H1 (cell line): ENCODE results near the gene ZNF346. TPM values are rescaled to one million over a fixed set of nuclear protein-coding genes. Genes with fewer than 3 reads are reported as not detected.

Source experiments
- CTCF ChIA-PET: fragments of 300-600 bp; sonication (Branson Sonifier 250); formaldehyde crosslinking; loops from one replicate; lab custom pipeline; 2021; ENCODE audit not compliant: partially characterized antibody; lab: Charles Lee
- POLR2A ChIA-PET: fragments of 300-600 bp; sonication (Branson Sonifier 250); formaldehyde crosslinking; loops from one replicate; lab custom pipeline; 2021; ENCODE audit warnings: inconsistent platforms; ENCODE audit not compliant: partially characterized antibody; lab: Charles Lee
- DNase-seq, 2 experiments: peaks; one replicate each; pipeline versions ENCODE4 v3.0.0 to v3.0.0-alpha.2; 2010 to 2022; ENCODE audit warnings: low spot score in 2 of 2, low read depth in 1 of 2, mixed read lengths in 1 of 2
- FAIRE-seq: peaks from 2 replicates; lab custom pipeline; 2011; peaks lifted over from hg19 to GRCh38; lab: Jason Lieb, UNC
- H2AFZ ChIP-seq: 2 replicates; pipeline ENCODE4 v1.8.1; 2012; ENCODE audit warnings: low read length, inconsistent platforms
- H2AK5ac ChIP-seq: 2 replicates; pipeline ENCODE4 v1.6.1; 2013; ENCODE audit warnings: low read depth, low read length
- H2BK120ac ChIP-seq: replicated peaks from 2 replicates; pipeline ENCODE3; 2013; ENCODE audit warnings: low read depth, low read length, inconsistent platforms
- H2BK12ac ChIP-seq: 2 replicates; pipeline ENCODE4 v1.6.1; 2013; ENCODE audit warnings: low read depth, low read length
- H2BK15ac ChIP-seq: 2 replicates; pipeline ENCODE4 v1.6.1; 2013; ENCODE audit warnings: low read length
- H2BK20ac ChIP-seq: 2 replicates; pipeline ENCODE4 v1.6.1; 2013; ENCODE audit warnings: low read length
- H2BK5ac ChIP-seq: 2 replicates; pipeline ENCODE4 v1.6.1; 2013; ENCODE audit warnings: low read depth, low read length
- H3K14ac ChIP-seq: 2 replicates; pipeline ENCODE4 v1.6.1; 2013; ENCODE audit warnings: inconsistent platforms; ENCODE audit not compliant: insufficient read length
- H3K18ac ChIP-seq: 2 replicates; pipeline ENCODE4 v1.6.1; 2013; ENCODE audit warnings: low read length; ENCODE audit errors: extremely low read depth
- H3K23ac ChIP-seq: 2 replicates; pipeline ENCODE4 v1.6.1; 2013; ENCODE audit warnings: inconsistent platforms; ENCODE audit not compliant: insufficient read length
- H3K23me2 ChIP-seq: 2 replicates; pipeline ENCODE4 v1.6.1; 2013; ENCODE audit warnings: low read depth, low read length
- H3K27ac ChIP-seq: 2 replicates; pipeline ENCODE4 v1.6.1; 2011; ENCODE audit warnings: low read depth, low read length, inconsistent platforms
- H3K27me3 ChIP-seq, 4 experiments: replicated peaks in 1 of 4; 1 replicate in 1 of 4; 2 replicates in 3 of 4; pipeline versions ENCODE4 v1.6.1 to v1.8.1; 2011 to 2013; ENCODE audit warnings: low read length in 3 of 4, mild to moderate bottlenecking in 3 of 4, inconsistent platforms in 2 of 4, mixed read lengths in 2 of 4, moderate library complexity in 1 of 4; ENCODE audit not compliant: control insufficient read depth in 3 of 4, insufficient read depth in 3 of 4; ENCODE audit errors: extremely low read depth in 1 of 4
- H3K36me3 ChIP-seq, 4 experiments: 2 replicates each; pipeline versions ENCODE4 v1.6.1 to v1.8.1; 2011 to 2013; ENCODE audit warnings: mild to moderate bottlenecking in 4 of 4, low read length in 3 of 4, moderate library complexity in 2 of 4, control low read depth in 1 of 4, inconsistent platforms in 1 of 4; ENCODE audit not compliant: insufficient read depth in 4 of 4, control insufficient read depth in 2 of 4
- H3K4ac ChIP-seq: replicated peaks from 2 replicates; pipeline ENCODE3; 2013; ENCODE audit warnings: low read length, low read depth, mixed read lengths, inconsistent platforms; ENCODE audit not compliant: insufficient read length
- H3K4me1 ChIP-seq, 4 experiments: replicated peaks in 1 of 4; 1 replicate in 1 of 4; 2 replicates in 3 of 4; pipeline versions ENCODE4 v1.6.1 to v1.8.1; 2011 to 2013; ENCODE audit warnings: low read length in 3 of 4, inconsistent platforms in 2 of 4, mixed read lengths in 1 of 4; ENCODE audit not compliant: insufficient read depth in 4 of 4, control insufficient read depth in 3 of 4
- H3K4me2 ChIP-seq, 2 experiments: 2 replicates each; pipeline versions ENCODE4 v1.6.1 to v1.8.1; 2011 to 2013; ENCODE audit warnings: low read depth in 2 of 2, low read length in 2 of 2, control low read depth in 1 of 2, inconsistent platforms in 1 of 2, mild to moderate bottlenecking in 1 of 2; ENCODE audit not compliant: insufficient read depth in 1 of 2
- H3K4me3 ChIP-seq, 4 experiments: fragments of 200-600, 300-600 bp in 1 of 4; sonication (generic), shearing (Covaris generic), sonication (Bioruptor Twin) in 1 of 4; 2 replicates each; pipeline versions ENCODE4 v1.5.1 to v1.8.1; 2011 to 2016; ENCODE audit warnings: low read length in 4 of 4, low read depth in 3 of 4, control low read depth in 2 of 4, inconsistent platforms in 2 of 4, mild to moderate bottlenecking in 2 of 4, mixed read lengths in 1 of 4, moderate library complexity in 1 of 4; ENCODE audit not compliant: insufficient read depth in 2 of 4; ENCODE audit errors: extremely low read depth in 1 of 4
- H3K56ac ChIP-seq: replicated peaks from 2 replicates; pipeline ENCODE3; 2013; ENCODE audit warnings: low read depth, mild to moderate bottlenecking, mixed read lengths, low read length, inconsistent platforms; ENCODE audit not compliant: insufficient read length
- H3K79me1 ChIP-seq: 2 replicates; pipeline ENCODE4 v1.6.1; 2013; ENCODE audit warnings: low read depth, low read length, control low read depth
- H3K79me2 ChIP-seq, 2 experiments: 2 replicates each; pipeline versions ENCODE4 v1.6.1 to v1.8.1; 2012 to 2013; ENCODE audit warnings: low read length in 2 of 2, mild to moderate bottlenecking in 2 of 2, inconsistent platforms in 1 of 2; ENCODE audit not compliant: insufficient read depth in 2 of 2, control insufficient read depth in 1 of 2
- H3K9ac ChIP-seq, 4 experiments: replicated peaks in 1 of 4; 1 replicate in 1 of 4; 2 replicates in 3 of 4; pipeline versions ENCODE4 v1.6.1 to v1.8.1; 2011 to 2013; ENCODE audit warnings: low read depth in 3 of 4, low read length in 3 of 4, control low read depth in 2 of 4, mild to moderate bottlenecking in 2 of 4, moderate library complexity in 2 of 4, inconsistent platforms in 1 of 4; ENCODE audit errors: extremely low read depth in 1 of 4
- H3K9me3 ChIP-seq, 2 experiments: 2 replicates each; pipeline versions ENCODE4 v1.6.1 to v1.8.1; 2012 to 2013; ENCODE audit warnings: mild to moderate bottlenecking in 2 of 2, moderate library complexity in 2 of 2, control low read depth in 1 of 2, inconsistent platforms in 1 of 2, low read depth in 1 of 2, low read length in 1 of 2, mixed read lengths in 1 of 2; ENCODE audit not compliant: insufficient read depth in 2 of 2
- H4K20me1 ChIP-seq, 2 experiments: replicated peaks in 1 of 2; 2 replicates each; pipeline versions ENCODE3 to v1.8.1; 2011 to 2013; ENCODE audit warnings: inconsistent platforms in 2 of 2, low read length in 2 of 2, mild to moderate bottlenecking in 1 of 2; ENCODE audit not compliant: insufficient read depth in 2 of 2, control insufficient read depth in 1 of 2
- H4K5ac ChIP-seq: 2 replicates; pipeline ENCODE4 v1.6.1; 2013; ENCODE audit warnings: low read length, low read depth, mixed read lengths, inconsistent platforms; ENCODE audit not compliant: insufficient read length
- H4K8ac ChIP-seq: 2 replicates; pipeline ENCODE4 v1.8.0; 2013; ENCODE audit warnings: mild to moderate bottlenecking, moderate library complexity, low read length, inconsistent platforms; ENCODE audit not compliant: insufficient read depth; ENCODE audit errors: extremely low read depth
- H4K91ac ChIP-seq: replicated peaks from 2 replicates; pipeline ENCODE3; 2013; ENCODE audit warnings: low read length, mixed read lengths, inconsistent platforms; ENCODE audit not compliant: insufficient read length
- ATF3 ChIP-seq: IDR thresholded peaks from 2 replicates; pipeline ENCODE4 v1.6.1; 2011; ENCODE audit warnings: low read depth, mild to moderate bottlenecking, low read length; ENCODE audit not compliant: insufficient read depth
- MAFK ChIP-seq: IDR thresholded peaks from 2 replicates; pipeline ENCODE4 v1.6.1; 2012; ENCODE audit warnings: low read depth, mild to moderate bottlenecking, improper control_type of control experiment, low read length
- POLR2AphosphoS5 ChIP-seq: IDR thresholded peaks from 2 replicates; pipeline ENCODE4 v1.6.1; 2011; ENCODE audit warnings: low read depth, low read length
- POU5F1 ChIP-seq: IDR thresholded peaks from 2 replicates; pipeline ENCODE4 v1.6.1; 2011; ENCODE audit warnings: low read depth, mild to moderate bottlenecking, low read length, moderate library complexity
- RXRA ChIP-seq: IDR thresholded peaks from 2 replicates; pipeline ENCODE4 v1.6.1; 2011; ENCODE audit warnings: low read depth, mild to moderate bottlenecking, low read length, moderate library complexity; ENCODE audit not compliant: insufficient read depth
- SAP30 ChIP-seq: fragments of 300-600 bp; sonication (generic); IDR thresholded peaks from 2 replicates; pipeline ENCODE4 v1.7.1; 2012; ENCODE audit warnings: low read length, moderate library complexity, mild to moderate bottlenecking, inconsistent platforms; ENCODE audit not compliant: insufficient read depth, insufficient replicate concordance
- SP4 ChIP-seq: IDR thresholded peaks from 2 replicates; pipeline ENCODE4 v1.6.1; 2012; ENCODE audit warnings: low read length, inconsistent platforms
- TAF1 ChIP-seq: IDR thresholded peaks from 2 replicates; pipeline ENCODE4 v1.6.1; 2011; ENCODE audit warnings: mild to moderate bottlenecking, low read depth, low read length
- TAF7 ChIP-seq: optimal IDR thresholded peaks from 2 replicates; pipeline ENCODE3; 2011; ENCODE audit warnings: low read depth, mild to moderate bottlenecking, inconsistent platforms, low read length, moderate library complexity, borderline replicate concordance
- WGBS, 2 experiments: shearing (Covaris generic) in 1 of 2; methylation state at CpG; one replicate each; pipeline versions ENCODE4 v1.1.6 to v1.1.7; 2013 to 2015; ENCODE audit warnings: low lambda C conversion rate in 2 of 2, mixed read lengths in 2 of 2, inconsistent platforms in 1 of 2, low coverage in 1 of 2, missing lambda C conversion rate in 1 of 2; ENCODE audit not compliant: insufficient replicate concordance in 2 of 2, insufficient coverage in 1 of 2, insufficient read length in 1 of 2; ENCODE audit errors: extremely low coverage in 1 of 2, missing lambda C conversion rate in 1 of 2; 5-methylcytosine and 5-hydroxymethylcytosine counted together
- polyA plus RNA-seq, 7 experiments: library from polyadenylated mRNA; depleted of rRNA in 3 of 7; stranded (reverse) in 5 of 7; unstranded in 2 of 7; fragments of >200 nt in 5 of 7; fragments of 200-250 nt in 2 of 7; gene quantifications; 1 replicate in 5 of 7; 2 replicates in 1 of 7; 4 replicates in 1 of 7; pipeline versions ENCODE4 v1.2.1 to v1.2.3, GENCODE V29; 2011 to 2013; ENCODE audit warnings: missing spikeins in 2 of 7, mixed read lengths in 2 of 7
- total RNA-seq: library from RNA; stranded (reverse); fragmentation: NEBNext Ultra II Directional; extraction: Animal tissue kit (Norgen Biotek cat#: 25700); gene quantifications from 2 replicates; pipeline ENCODE4 v1.2.1, GENCODE V29; 2021

Gene ZNF346
- total and polyA plus RNA-seq, 2 of the 8 experiments (the other 6 are each of a cell fraction or from before 2014, with no cell fraction given) = 19.9 to 20.8 TPM

DNA sequence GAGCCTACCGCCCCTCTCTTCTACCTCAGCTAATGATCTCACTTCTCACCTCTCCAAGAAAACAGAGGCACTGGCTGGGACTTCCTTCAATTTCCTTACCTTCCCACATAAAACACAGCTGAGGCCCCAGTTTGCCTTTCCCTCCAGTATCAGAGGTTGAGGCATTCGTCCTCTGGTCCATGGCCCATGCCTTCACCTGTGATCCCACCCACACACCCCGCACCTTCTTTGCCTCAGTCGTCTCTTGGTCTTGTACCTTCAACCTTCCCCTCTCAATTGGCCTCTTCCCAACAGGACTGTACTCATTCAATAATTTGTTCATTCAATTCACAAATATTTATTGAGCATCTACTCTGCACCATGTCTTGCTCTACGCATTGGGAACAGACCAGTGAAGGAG lies 100.1 kb downstream of the ZNF346 start:
- ChIA-PET CTCF (interaction anchor here (1.2 to 2.0 kb wide), 2 partner anchors 9 to 51 kb away, joined by 4 to 11 read pairs; no protein-coding TSS in a partner anchor), POLR2A (interaction anchor here (0.6 to 6.7 kb wide), 2 partner anchors 10 to 182 kb away, joined by 4 to 101 read pairs; partner anchors contain the start of gene NSD1)
- Histone ChIP-seq H3K14ac (no peak overlapping the region), H3K4ac (no peak overlapping the region), H3K23me2 (no peaks in the 10 kb centered on the region), H4K91ac (no peak overlapping the region), H2BK12ac (no peak overlapping the region), H3K36me3 (no peaks in the 10 kb centered on the region), H3K23ac (no peak overlapping the region), H3K79me2 (no peaks in the 10 kb centered on the region), H3K9ac (no peak overlapping the region), H4K5ac (no peak overlapping the region), H2AFZ (no peak overlapping the region), H2BK120ac (no peak overlapping the region), H2AK5ac (no peak overlapping the region), H3K4me1 (peaks cover 0 to 2% (median under 1%) of the 10 kb centered on the region in 4 experiments; a peak in 2 of 7 replicates), H2BK20ac (no peak overlapping the region)
- WGBS, 2 experiments = 93% methylated on average over 5 of the region's 5 CpGs; no CpG with 5 or more reads in 1 of the 2 experiments
- TF ChIP-seq TAF1 (no peak), POU5F1 (no peak), TAF7 (no peak), MAFK (no peak), SAP30 (no peak), POLR2AphosphoS5 (no peak), ATF3 (no peak), RXRA (no peak), SP4 (no peak)
- TF ChIP-seq, all 59 proteins: peak for 0
- H2BK5ac ChIP-seq = no peak overlapping the region
- no peak overlapping the region for H2BK15ac ChIP-seq
- no peaks in the 10 kb centered on the region; a peak in 2 of 4 replicates for H3K9me3 ChIP-seq
- H3K56ac ChIP-seq = no peak overlapping the region
- no peak overlapping the region for H3K4me3 ChIP-seq
- H3K79me1 ChIP-seq = no peaks in the 10 kb centered on the region
- H3K18ac ChIP-seq = no peak overlapping the region
- DNase-seq (no peak), FAIRE-seq (no peak)
- no peak overlapping the region for H4K8ac ChIP-seq
- H3K27ac ChIP-seq = no peak overlapping the region
- no peaks in the 10 kb centered on the region; a peak in 1 of 7 replicates for H3K27me3 ChIP-seq
- no peaks in the 10 kb centered on the region for H4K20me1 ChIP-seq
- H3K4me2 ChIP-seq = no peak overlapping the region
